HL-60/S4 treated with phorbol 12-myristate 13-acetate at 8.2 ng/mL for 4 days and 3 days (cell line): ENCODE results near the gene ZSWIM6.

Source experiments
- in situ Hi-C: fragments of 300-500 bp; cut with MboI; formaldehyde crosslinking; loops from 2 replicates; pipeline ENCODE4 v1.15.0; 2022; ENCODE audit warnings: low sequenced_read_pairs

ZSWIM6 gene

GRCh38 chr5:61331407-61332357 is at the start of gene ZSWIM6:
ZSWIM6 (plus strand) TSS chr5:61332258; CDS start chr5:61332273, 15 bp downstream.
- in situ Hi-C loops = no loop called here

GRCh38 chr5:61283471-61283870 is 48.6 kb upstream of the ZSWIM6 start:
- in situ Hi-C loops = no loop called here

GRCh38 chr5:61285531-61285930 is 46.5 kb upstream of the ZSWIM6 start:
- in situ Hi-C loops = no loop called here

GRCh38 chr5:61286446-61287132 is 45.5 kb upstream of the ZSWIM6 start:
- in situ Hi-C loops = no loop called here

- in situ Hi-C loops = no loop called here
Measured at GRCh38 chr5:61287474-61287873, 44.6 kb upstream of the ZSWIM6 start.

GRCh38 chr5:61289241-61289640 is 42.8 kb upstream of the ZSWIM6 start:
- in situ Hi-C loops = no loop called here

GRCh38 chr5:61289669-61290306 is 42.3 kb upstream of the ZSWIM6 start:
- in situ Hi-C loops = no loop called here

GRCh38 chr5:61290791-61291210 is 41.3 kb upstream of the ZSWIM6 start:
- in situ Hi-C loops = no loop called here

- in situ Hi-C loops = no loop called here
Measured at GRCh38 chr5:61292062-61292657, 39.9 kb upstream of the ZSWIM6 start.

GRCh38 chr5:61293071-61293470 is 39.0 kb upstream of the ZSWIM6 start:
- in situ Hi-C loops = no loop called here

GRCh38 chr5:61293873-61294272 is 38.2 kb upstream of the ZSWIM6 start:
- in situ Hi-C loops = no loop called here

- in situ Hi-C loops = no loop called here
Measured at GRCh38 chr5:61295365-61295764, 36.7 kb upstream of the ZSWIM6 start.

GRCh38 chr5:61298066-61298465 is 34.0 kb upstream of the ZSWIM6 start:
- in situ Hi-C loops = no loop called here

GRCh38 chr5:61298580-61298979 is 33.5 kb upstream of the ZSWIM6 start:
- in situ Hi-C loops = no loop called here

GRCh38 chr5:61299261-61299681 is 32.8 kb upstream of the ZSWIM6 start:
- in situ Hi-C loops = no loop called here

- in situ Hi-C loops = no loop called here
Measured at GRCh38 chr5:61301341-61302199, 30.5 kb upstream of the ZSWIM6 start.

GRCh38 chr5:61302200-61302563 is 29.9 kb upstream of the ZSWIM6 start:
- in situ Hi-C loops = no loop called here

- in situ Hi-C loops = no loop called here
Measured at GRCh38 chr5:61303346-61303745, 28.7 kb upstream of the ZSWIM6 start.

- in situ Hi-C loops = no loop called here
Measured at GRCh38 chr5:61304590-61305381, 27.3 kb upstream of the ZSWIM6 start.
